ENCODE results near the gene ZBTB7C. TPM values are rescaled to one million over a fixed set of nuclear protein-coding genes. Genes with fewer than 3 reads are reported as not detected.

Gene ZBTB7C
- total and polyA plus RNA-seq, 2 of the 8 experiments (the other 6 are each of a cell fraction or from before 2014, with no cell fraction given): 0.15 to 0.45 TPM

- H4K20me1 ChIP-seq (replicated peaks in 1 of 2; ENCODE audit: control insufficient read depth in 1 of 2, insufficient read depth in 2 of 2, low read length in 2 of 2): no peaks in the 10 kb centered on the region
- H3K79me1 ChIP-seq (ENCODE audit: low read depth, low read length): no peaks in the 10 kb centered on the region
- H2BK15ac ChIP-seq (ENCODE audit: low read length): no peak overlapping the region
- CTCF ChIA-PET (ENCODE audit: partially characterized antibody): interaction anchor here (0.9 to 1.3 kb wide), 6 partner anchors 11 to 428 kb away, joined by 3 to 6 read pairs (median 3); no protein-coding TSS in a partner anchor
- H2BK20ac ChIP-seq (ENCODE audit: low read length): no peak overlapping the region
- no peak for FAIRE-seq
- no peaks in the 10 kb centered on the region for H3K36me3 ChIP-seq (ENCODE audit: control insufficient read depth in 2 of 4, insufficient read depth in 4 of 4, low read length in 3 of 4)
- no peak overlapping the region for H3K9ac ChIP-seq (replicated peaks in 1 of 4; ENCODE audit: extremely low read depth in 1 of 4, low read depth in 3 of 4, low read length in 3 of 4)
- DNase-seq (ENCODE audit: low read depth in 1 of 2, low spot score in 2 of 2): no peak
- no peak overlapping the region for H4K8ac ChIP-seq (ENCODE audit: extremely low read depth, insufficient read depth, low read length)
- H3K23me2 ChIP-seq (ENCODE audit: low read depth, low read length): no peaks in the 10 kb centered on the region
- no peaks in the 10 kb centered on the region; a peak in 1 of 7 replicates for H3K4me1 ChIP-seq (replicated peaks in 1 of 4; ENCODE audit: control insufficient read depth in 3 of 4, insufficient read depth in 4 of 4, low read length in 3 of 4)
- POLR2A ChIA-PET (ENCODE audit: partially characterized antibody): no interaction called here
- no peak overlapping the region for H3K4me3 ChIP-seq (ENCODE audit: extremely low read depth in 1 of 4, insufficient read depth in 2 of 4, low read depth in 3 of 4, low read length in 4 of 4)
- no peak overlapping the region for H3K4ac ChIP-seq (replicated peaks; ENCODE audit: insufficient read length, low read depth, low read length)
- 89% methylated on average over 3 of the region's 4 CpGs; no CpG with 5 or more reads in 1 of the 2 experiments for WGBS, 2 experiments (ENCODE audit: extremely low coverage in 1 of 2, insufficient coverage in 1 of 2, insufficient read length in 1 of 2, insufficient replicate concordance in 2 of 2, low coverage in 1 of 2, low lambda C conversion rate in 2 of 2, missing lambda C conversion rate in 1 of 2)
- H3K9me3 ChIP-seq (ENCODE audit: insufficient read depth in 2 of 2, low read depth in 1 of 2, low read length in 1 of 2): no peaks in the 10 kb centered on the region
- H3K79me2 ChIP-seq (ENCODE audit: control insufficient read depth in 1 of 2, insufficient read depth in 2 of 2, low read length in 2 of 2): no peaks in the 10 kb centered on the region
- TF ChIP-seq BACH1 (IDR thresholded peaks at IDR 0.05; ENCODE audit: low read length) (no peak), SIRT6 (IDR thresholded peaks at IDR 0.05; ENCODE audit: low read length) (no peak), BRCA1 (IDR thresholded peaks at IDR 0.05; ENCODE audit: low read depth, low read length) (no peak), RNF2 (IDR thresholded peaks at IDR 0.05; ENCODE audit: borderline replicate concordance, low read depth, low read length, missing control alignments, poor library complexity, severe bottlenecking) (no peak), POU5F1 (IDR thresholded peaks at IDR 0.05; ENCODE audit: low read depth, low read length) (no peak), SUZ12 (IDR thresholded peaks at IDR 0.05; ENCODE audit: low read length) (no peak), TBP (IDR thresholded peaks at IDR 0.05; ENCODE audit: low read depth, low read length) (no peak), SAP30 (IDR thresholded peaks at IDR 0.05; ENCODE audit: insufficient read depth, insufficient replicate concordance, low read length) (no peak), CTBP2 (IDR thresholded peaks at IDR 0.05; ENCODE audit: borderline replicate concordance, insufficient read depth, insufficient read length, low read length) (no peak), EGR1 (IDR thresholded peaks at IDR 0.05; ENCODE audit: borderline replicate concordance, low read depth, low read length) (no peak)
- TF ChIP-seq, protein P1, sequence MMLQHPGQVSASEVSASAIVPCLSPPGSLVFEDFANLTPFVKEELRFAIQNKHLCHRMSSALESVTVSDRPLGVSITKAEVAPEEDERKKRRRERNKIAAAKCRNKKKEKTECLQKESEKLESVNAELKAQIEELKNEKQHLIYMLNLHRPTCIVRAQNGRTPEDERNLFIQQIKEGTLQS (IDR thresholded peaks at IDR 0.05; ENCODE audit: insufficient read depth, low read depth, low read length): no peak
- H4K5ac ChIP-seq (ENCODE audit: insufficient read length, low read depth, low read length): no peak overlapping the region
- H2AK5ac ChIP-seq (ENCODE audit: low read depth, low read length): no peak overlapping the region
- no peaks in the 10 kb centered on the region; a peak in 1 of 7 replicates for H3K27me3 ChIP-seq (replicated peaks in 1 of 4; ENCODE audit: control insufficient read depth in 3 of 4, extremely low read depth in 1 of 4, insufficient read depth in 3 of 4, low read length in 3 of 4)
- H2BK12ac ChIP-seq (ENCODE audit: low read depth, low read length): no peak overlapping the region
- no peak overlapping the region for H2AFZ ChIP-seq (ENCODE audit: low read length)
- no peak overlapping the region for H3K14ac ChIP-seq (ENCODE audit: insufficient read length)
- H3K27ac ChIP-seq (ENCODE audit: low read depth, low read length): no peak overlapping the region
- H3K4me2 ChIP-seq (ENCODE audit: insufficient read depth in 1 of 2, low read depth in 2 of 2, low read length in 2 of 2): no peak overlapping the region
- no peak overlapping the region for H2BK120ac ChIP-seq (replicated peaks; ENCODE audit: low read depth, low read length)
- H2BK5ac ChIP-seq (ENCODE audit: low read depth, low read length): no peak overlapping the region
- H4K91ac ChIP-seq (replicated peaks; ENCODE audit: insufficient read length, low read length): no peak overlapping the region
- no peak overlapping the region for H3K56ac ChIP-seq (replicated peaks; ENCODE audit: insufficient read length, low read depth, low read length)
- H3K18ac ChIP-seq (ENCODE audit: extremely low read depth, low read length): no peak overlapping the region
- H3K23ac ChIP-seq (ENCODE audit: insufficient read length): no peak overlapping the region
These were observed 43.7 kb upstream of the ZBTB7C start for GRCh38 chr18:48452861-48453323.
